Activated CD8-positive, alpha-beta memory T cell treated with anti-CD3 and anti-CD28 coated beads for 48 hours (primary cell): ENCODE data around the gene CSNK2A1.
"Not testable (repeated sequence)": the region's sequence is repeated elsewhere in the genome, so short reads cannot be mapped to it uniquely, and the experiment has no call there.

Experiments
- DNase-seq, 3 experiments: peaks; one replicate each; pipeline ENCODE4 v3.0.0-alpha.2; 2020; ENCODE audit warnings: low read depth in 2 of 3, low spot score in 2 of 3

Gene CSNK2A1

DNA sequence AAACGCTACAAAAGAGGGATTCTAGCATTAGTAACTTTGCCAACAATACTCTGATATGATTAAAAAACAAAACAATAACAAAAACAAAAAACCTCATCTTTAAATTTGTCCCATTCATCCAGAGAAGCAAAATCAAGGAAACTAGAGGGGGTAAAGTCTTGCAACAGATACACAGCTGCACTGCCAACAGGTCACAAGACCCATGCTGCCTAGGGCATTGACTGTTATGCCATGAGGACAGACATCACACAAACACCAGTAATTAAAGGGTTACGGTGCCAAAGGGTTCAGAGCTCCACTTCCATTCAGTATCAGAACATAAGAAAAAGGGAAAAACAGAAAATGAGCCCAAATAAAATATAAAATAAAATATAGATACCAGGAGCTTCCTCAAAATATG, 82.9 kb downstream of the CSNK2A1 start:
- no peak for DNase-seq

DNA sequence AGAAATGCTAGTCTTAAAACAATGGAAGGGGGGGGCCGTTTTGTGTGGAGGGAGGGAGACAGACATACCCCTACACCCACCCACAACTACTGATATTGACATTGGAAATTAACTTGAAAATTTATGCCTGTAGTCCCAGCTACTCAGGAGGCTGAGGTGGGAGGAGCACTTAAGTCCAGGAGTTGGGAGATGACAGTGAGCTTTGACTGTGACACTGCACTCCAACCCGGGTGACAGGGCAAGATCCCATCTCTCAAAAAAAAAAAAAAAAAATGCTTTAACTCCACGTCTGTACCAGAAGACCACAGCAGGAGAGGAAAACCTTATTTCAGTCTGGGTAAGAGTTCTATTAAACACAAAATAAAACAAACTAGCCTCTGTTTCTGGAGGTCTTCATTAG, 83.4 kb downstream of the CSNK2A1 start:
- no peak for DNase-seq

GRCh38 chr20:458776-459175, 84.8 kb downstream of the CSNK2A1 start:
- DNase-seq: no peak

DNA sequence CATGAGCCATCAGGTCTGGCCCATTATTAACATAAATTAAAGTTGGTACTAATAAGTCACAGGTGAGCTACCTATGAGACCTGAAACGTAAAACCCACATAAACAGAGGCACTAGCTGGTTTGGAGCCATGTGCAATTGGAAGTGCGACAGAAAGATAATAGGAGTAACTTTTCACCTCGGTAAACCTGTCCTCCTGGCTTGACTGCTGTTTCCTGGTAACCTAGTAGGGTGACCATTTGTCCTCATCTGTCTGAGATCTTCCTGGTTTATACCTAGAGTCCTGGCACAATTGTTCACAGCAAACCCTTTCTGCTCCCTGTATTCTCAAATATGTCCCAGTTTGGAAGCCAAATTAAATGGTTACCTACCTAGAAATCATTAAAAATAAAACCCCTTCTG, 88.6 kb downstream of the CSNK2A1 start:
- DNase-seq: no peak

- DNase-seq: not testable (repeated sequence)
These were observed 91.6 kb downstream of the CSNK2A1 start for GRCh38 chr20:452021-452420.

DNA sequence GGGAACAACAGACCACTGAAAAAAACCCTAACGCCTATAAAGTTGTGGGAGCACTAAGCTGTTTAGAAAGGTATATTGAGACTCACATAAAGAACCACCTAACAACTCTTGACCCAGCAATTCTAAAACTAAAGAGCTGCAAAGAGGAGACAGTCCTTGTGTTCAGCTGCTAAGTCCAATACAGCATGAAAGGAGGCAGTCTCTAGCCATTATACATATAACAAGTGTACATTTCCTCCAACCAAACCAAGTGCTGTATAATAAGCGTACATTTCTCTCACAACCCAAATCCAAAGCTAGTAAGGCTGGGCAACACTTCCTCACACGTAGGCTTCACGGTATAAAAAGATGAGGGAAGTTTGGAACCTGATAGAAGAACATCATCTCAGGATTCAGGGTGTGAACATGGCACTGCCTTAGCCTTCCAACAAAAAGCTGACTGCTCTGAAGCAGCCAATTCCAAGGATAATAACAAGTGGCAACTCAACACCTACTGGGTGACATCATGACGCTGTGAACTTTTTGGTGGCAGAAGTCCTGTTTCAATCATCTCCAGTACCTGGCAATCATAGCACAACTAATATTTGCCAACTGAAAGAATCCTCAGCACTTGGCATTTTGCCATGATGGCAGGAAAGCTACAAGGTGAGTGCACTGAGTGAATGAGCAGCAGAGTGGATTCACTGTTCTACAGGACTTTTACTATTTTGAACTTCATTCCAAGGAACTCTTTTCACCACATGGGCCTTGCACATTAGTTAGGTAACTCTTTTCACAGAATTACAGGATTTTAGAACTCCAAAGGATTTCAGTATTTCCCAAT, 97.9 kb downstream of the CSNK2A1 start:
- DNase-seq: no peak

GRCh38 chr20:444862-445426, 98.6 kb downstream of the CSNK2A1 start:
- DNase-seq: no peak

- DNase-seq: no peak
These were observed 99.5 kb downstream of the CSNK2A1 start for GRCh38 chr20:444117-444516.

- DNase-seq: no peak
These were observed 100.3 kb downstream of the CSNK2A1 start for GRCh38 chr20:443223-443775.

- no peak for DNase-seq
These were observed 103.0 kb downstream of the CSNK2A1 start for GRCh38 chr20:440636-441035.

DNA sequence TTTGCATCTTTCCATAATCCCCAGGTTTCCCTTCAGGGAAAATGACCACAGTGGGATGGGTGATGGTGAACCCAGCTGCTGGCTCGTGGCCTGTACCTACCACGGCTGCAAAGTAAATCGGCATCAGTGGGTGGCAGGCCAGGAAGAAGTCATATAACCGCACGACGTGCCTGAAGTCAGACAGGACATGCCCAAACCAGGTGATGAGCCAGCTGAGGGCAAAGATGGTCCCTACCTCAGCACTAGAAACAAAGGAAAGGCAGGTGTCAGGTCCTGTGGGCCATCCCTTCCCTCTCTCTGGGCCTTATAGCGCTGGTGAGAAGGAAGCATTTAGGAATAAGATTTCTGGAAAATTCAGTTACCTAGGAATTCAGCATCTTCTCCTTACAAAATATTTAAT, 103.4 kb downstream of the CSNK2A1 start:
- DNase-seq: no peak

- no peak for DNase-seq
These were observed 104.8 kb downstream of the CSNK2A1 start for GRCh38 chr20:438571-439469.

GRCh38 chr20:437787-438486, 105.7 kb downstream of the CSNK2A1 start:
- no peak for DNase-seq

- no peak for DNase-seq
These were observed 107.1 kb downstream of the CSNK2A1 start for GRCh38 chr20:436476-436875.

DNA sequence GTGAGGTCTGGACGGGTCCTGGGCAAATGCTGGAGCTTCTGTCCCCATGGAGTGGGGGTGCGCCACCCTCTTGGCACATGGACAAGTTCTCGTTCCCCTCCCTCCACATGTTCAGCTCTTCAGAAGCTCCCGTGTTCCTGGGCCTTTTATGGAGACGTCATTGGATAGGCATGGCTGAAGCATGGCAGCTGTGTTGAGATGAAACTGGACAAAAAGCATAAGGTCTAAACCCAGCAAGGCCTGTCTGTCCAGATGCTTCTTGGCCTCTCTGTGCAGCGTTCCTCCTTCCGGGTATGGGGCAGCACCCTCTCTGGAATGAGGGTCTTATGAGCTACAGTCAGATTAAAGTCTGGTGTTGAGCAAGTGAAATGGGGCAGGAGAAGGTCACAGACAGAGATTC, 108.0 kb downstream of the CSNK2A1 start:
- no peak for DNase-seq

- DNase-seq: no peak
These were observed 108.8 kb downstream of the CSNK2A1 start for GRCh38 chr20:434661-435419.

DNA sequence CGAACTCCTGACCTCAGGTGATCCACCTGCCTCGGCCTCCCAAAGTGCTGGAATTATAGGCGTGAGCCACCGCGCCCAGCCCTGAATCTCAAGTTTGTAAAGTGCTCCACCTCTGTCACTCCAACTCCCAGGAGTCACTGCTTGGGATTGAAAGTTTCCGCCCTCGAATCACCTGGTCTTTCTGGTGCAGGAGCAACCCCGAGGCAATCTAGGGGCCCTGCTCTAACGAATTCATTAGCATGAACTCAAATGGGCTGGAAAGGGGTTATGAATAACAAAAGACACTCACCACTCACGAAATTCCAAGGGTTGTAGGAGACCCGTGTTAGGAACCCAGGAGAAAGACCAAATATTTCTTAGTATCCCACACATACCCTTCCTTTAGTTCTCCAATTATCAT, 109.4 kb downstream of the CSNK2A1 start:
- no peak for DNase-seq

GRCh38 chr20:433300-433975, 110.2 kb downstream of the CSNK2A1 start:
- DNase-seq: peak; percentile 32 to 72 (median 38)

- no peak for DNase-seq
These were observed 110.8 kb downstream of the CSNK2A1 start for GRCh38 chr20:432677-433299.
